Cardiac fibroblast (primary cell): ENCODE measurements around the gene ATG9A.

Source experiments
- DNase-seq, 2 donors: peaks; one replicate each; pipeline versions ENCODE4 v3.0.0 to v3.0.0-alpha.2; 2010; ENCODE audit warnings: low read depth in 2 of 2
- H3K4me3 ChIP-seq, 2 donors: replicated peaks in 1 of 2; 1 replicate in 1 of 2; 2 replicates in 1 of 2; pipeline ENCODE4 v1.5.1; 2011; ENCODE audit warnings: low read depth in 2 of 2, low read length in 2 of 2, mild to moderate bottlenecking in 2 of 2, moderate library complexity in 1 of 2
- TF ChIP-seq, protein P1 (sequence below): IDR thresholded peaks from one replicate; pipeline ENCODE4 v1.5.1; 2011; ENCODE audit warnings: low read depth, mild to moderate bottlenecking, low read length, inconsistent platforms

ATG9A gene

DNA sequence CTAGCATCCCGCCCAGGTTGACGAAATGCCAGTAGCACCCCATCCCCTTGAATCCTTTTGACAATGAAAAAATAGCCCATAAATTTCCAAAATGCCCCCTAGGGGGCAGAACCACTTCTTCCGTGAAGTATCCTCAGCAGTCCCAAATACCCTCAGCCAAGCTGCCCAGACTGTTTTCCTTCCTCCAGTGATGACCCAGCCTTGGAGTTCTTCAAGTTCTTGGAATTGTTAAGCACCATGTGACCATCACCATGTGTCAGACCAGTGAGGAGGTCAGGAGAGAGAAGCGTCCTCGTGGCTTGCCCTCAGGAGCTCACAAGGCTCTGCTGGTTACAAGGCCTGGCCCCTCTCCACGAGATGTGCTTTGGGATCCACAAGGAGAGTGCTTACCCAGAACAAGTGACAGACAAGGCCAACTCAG, 58.2 kb downstream of the ATG9A start:
- TF ChIP-seq, protein P1, sequence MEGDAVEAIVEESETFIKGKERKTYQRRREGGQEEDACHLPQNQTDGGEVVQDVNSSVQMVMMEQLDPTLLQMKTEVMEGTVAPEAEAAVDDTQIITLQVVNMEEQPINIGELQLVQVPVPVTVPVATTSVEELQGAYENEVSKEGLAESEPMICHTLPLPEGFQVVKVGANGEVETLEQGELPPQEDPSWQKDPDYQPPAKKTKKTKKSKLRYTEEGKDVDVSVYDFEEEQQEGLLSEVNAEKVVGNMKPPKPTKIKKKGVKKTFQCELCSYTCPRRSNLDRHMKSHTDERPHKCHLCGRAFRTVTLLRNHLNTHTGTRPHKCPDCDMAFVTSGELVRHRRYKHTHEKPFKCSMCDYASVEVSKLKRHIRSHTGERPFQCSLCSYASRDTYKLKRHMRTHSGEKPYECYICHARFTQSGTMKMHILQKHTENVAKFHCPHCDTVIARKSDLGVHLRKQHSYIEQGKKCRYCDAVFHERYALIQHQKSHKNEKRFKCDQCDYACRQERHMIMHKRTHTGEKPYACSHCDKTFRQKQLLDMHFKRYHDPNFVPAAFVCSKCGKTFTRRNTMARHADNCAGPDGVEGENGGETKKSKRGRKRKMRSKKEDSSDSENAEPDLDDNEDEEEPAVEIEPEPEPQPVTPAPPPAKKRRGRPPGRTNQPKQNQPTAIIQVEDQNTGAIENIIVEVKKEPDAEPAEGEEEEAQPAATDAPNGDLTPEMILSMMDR = peak; percentile 72
- peak; percentile 85 to 93 for DNase-seq

DNA sequence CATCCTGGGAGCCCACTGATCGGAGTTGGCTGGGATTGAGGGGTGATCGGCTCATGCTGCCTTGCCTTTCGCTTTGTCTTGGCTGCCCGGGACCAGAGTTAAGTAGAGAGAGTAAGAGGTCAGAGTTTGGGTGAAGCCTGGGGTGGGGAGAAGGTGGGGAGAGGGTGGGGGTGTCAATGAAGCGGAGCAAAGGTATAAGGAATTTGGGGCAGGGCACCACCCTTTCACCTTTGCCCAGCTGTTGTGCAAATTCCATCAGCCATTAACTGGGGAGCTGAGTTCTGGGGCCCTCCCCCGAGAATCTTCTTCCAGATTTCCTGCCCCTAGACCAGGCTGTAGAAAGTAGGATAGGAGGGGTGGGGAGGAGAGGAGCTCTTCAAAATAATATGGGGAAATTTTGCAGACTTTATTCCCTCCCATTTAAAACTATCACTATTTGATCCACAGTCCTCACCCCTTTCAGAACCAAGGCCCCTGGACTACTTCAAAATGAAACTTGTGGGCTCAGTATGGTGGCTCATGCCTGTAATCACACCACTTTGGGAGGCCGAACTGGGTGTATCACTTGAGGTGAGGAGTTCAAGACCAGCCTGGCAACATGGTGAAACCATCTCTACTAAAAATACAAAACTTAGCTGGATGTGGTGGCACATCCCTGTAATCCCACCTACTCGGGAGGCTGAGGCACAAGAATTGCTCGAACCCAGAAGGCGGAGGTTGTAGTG, 59.3 kb downstream of the ATG9A start, which contains the start of gene SLC23A3:
SLC23A3 (minus strand) TSS at position 100 of the 725 bp plus-strand sequence; CDS start at position 55, 45 bp downstream.
- TF ChIP-seq, protein P1 = no peak
- H3K4me3 ChIP-seq = no peak within 1 kb of the TSS
- no peak for DNase-seq

More for the DNA sequence above, 58.2 kb downstream of the ATG9A start:
- H3K4me3 ChIP-seq = no peak overlapping the region
